ENCODE data around the gene LOXL1.

The LOXL1 gene

GRCh38 chr15:73983773-73984172 lies 57.5 kb downstream of the LOXL1 start:
- no peak for DNase-seq

DNA sequence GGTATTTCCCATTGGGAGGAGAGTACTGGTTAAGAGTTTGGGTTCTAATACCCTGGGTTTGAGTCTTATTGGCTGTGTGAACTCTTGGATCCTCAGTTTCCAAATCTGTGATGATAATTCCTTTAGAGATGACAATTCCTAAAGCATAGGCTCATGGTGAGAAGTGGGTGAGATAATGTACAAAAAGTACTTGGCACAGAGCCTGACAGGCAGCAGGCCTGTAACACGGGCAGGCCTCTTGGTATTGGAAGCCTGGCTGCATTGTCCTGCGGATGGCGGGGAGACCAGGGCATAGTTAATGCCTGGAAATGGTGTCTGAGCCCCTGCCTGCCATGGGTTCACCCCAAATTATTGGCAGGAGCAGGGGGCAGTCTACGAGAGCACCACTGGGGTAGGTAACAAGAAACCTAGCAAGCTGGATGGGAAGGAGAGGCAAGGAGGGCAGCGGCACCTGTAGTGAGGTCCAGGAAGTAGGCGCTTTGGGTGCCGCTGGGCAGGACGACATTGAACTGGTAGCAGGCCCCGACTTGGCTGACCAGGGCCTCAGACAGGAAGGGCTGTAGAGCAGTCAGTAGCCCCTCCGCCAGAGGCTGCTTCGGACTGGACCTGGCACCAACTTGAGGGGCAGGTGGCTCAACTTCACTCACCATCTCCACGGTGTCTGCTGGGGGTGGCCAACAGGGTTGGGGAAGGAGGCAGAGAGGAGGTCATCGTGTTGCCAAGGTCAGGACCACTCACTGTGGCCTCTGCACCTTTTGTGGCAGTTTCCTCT lies 58.1 kb downstream of the LOXL1 start:
- DNase-seq, result no peak

DNA sequence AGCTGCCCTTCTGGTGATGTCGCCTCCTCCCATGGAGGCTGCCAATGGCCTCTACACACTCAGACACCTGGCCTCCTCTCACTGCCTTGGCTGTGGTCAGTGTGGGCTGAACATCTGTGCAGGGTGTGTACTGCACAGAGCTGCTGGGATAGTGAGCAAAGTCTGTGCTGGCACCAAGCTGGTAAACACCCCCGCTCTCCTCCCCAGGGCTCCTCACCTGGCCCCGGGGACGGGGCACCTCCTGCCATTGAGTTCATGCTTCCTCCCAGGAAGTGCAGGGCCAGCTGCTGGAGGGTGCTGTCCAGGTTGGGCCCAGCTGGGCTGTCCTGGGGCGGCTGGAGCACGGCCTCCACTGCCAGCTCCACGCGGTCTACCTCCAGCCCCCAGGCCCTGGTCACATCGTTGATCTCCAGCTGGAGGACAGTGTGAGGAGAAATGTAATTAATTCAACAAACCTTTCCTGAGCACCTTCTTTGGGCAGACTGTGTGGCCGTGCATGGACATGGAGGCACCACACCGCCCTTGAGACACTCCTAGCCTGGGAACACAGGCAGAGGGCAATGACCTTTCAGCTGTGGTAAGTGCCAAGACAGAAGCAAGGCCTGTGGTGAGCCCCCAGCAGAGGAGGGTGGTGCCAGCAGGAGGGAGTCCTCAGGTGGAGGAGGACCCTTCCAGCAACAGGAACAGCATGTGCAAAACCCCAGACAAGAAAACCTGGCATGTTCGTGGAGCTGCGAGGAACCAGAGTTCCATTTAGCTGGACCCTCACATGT lies 59.0 kb downstream of the LOXL1 start:
- DNase-seq, result peak; percentile 57

DNA sequence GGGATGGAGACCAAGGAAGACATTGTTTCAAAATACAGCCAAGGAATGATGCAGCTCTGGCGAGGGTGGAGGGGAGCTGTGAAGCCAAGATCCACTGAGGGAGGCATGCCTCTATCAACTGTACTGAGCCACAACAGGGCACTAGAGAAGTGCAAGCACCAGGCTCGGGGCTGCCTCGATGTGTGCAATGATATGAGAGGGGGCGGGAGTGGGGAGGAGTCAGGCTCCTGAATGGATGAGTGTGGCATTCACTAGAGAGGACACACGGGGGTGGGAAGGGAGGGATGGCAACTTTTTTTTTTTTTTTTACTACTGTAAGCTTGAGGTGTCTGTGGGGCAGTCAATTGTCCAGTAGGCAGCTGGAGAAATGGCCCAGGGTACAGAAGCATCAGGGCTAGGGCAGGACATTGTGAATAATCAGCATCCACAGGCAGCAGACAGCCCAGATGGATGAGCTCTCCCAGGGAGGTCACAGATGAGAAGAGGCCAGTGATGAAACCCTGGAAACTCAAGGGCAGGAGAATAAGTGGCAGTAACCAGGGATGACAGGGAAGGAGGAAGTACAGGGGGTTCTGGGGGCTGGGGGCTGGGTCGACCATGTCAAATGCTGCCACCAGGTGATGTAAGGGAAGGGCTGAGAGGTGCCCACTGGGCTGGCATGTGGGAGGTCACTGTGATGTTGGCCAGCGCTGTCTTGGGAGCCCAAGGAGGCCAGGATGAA lies 60.0 kb downstream of the LOXL1 start:
- DNase-seq, result no peak

- DNase-seq, result no peak
Observed at GRCh38 chr15:73986776-73987056, 60.5 kb downstream of the LOXL1 start.

DNA sequence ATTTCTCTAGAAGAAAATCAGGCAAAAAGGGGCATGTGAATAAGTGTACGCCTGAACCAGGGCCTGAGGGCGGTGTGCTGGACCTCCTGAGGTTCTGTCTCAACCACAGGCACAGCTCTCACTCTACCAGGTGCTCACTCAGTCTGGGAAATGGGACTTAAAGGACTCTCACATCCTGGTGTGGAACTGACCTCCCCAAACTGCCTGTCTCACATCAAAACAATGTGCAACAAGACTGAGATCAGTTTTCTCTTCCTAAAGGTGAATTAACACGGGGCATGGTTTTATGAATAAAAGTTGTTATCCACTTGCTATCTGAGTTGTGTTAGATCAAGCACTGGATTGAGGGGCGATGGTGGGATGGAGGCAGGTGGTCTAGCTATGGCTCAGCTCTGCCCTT lies 61.0 kb downstream of the LOXL1 start:
- no peak for DNase-seq

DNA sequence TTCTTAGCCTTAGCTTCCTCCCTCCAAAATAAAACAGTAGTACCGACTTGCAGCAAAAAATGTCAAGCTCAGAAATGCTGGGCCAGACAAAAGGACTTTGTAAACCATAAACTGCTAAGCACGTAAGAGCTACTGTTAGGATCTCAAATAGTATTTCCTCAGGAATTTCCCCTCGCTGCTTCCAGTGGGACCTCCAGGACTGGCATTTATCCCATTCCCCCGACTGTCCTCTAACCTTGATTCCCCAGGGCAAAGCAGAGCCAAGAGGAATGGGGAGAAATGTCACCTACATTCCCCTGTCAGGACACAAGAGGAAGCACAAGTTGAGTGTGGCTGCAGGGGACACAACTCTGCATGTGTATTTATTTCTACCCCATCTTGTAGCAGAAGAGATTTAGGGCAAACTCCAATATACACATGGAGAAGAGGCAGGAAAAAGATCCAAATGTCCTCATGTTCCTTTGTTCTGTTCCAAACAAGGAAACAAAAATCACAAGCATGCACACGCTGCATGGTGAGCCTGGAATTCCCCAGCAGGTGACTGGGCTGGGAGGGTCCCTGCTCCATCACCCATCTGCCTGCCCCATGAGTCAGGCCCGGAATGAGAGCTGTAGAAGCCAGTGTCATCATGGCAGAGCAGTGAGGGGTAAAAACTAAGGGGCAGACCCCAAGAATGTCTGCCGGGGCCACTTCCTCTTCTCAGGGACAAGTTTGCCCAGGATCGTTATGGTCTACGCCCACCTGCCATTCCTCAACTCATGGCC lies 61.6 kb downstream of the LOXL1 start:
- peak; percentile 68 for DNase-seq

DNA sequence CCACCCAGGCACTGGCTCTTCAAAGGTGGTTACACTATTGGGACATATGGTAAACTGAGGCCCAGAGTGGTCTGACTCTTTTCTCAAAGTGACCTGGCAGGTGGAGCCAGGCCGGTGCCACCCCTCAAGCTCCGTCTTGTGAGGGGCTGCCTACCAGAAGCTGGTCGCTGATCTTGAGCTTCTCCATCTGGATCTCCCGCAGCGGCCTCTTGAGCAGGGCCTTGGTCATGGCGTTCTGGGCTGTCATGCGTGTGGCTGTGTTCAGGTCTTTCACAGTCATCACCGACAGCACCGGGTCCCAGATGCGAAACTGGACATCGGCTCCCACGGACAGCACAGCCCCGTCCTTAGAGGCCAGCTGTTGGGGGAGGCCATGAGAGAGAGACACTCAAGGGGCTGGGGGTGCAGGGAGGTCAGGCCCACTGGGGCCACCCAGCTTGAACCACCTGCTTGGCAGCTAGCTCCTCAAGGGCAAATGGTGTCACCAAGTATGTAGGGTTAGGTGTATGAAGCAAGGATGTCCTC lies 62.2 kb downstream of the LOXL1 start:
- no peak for DNase-seq

DNA sequence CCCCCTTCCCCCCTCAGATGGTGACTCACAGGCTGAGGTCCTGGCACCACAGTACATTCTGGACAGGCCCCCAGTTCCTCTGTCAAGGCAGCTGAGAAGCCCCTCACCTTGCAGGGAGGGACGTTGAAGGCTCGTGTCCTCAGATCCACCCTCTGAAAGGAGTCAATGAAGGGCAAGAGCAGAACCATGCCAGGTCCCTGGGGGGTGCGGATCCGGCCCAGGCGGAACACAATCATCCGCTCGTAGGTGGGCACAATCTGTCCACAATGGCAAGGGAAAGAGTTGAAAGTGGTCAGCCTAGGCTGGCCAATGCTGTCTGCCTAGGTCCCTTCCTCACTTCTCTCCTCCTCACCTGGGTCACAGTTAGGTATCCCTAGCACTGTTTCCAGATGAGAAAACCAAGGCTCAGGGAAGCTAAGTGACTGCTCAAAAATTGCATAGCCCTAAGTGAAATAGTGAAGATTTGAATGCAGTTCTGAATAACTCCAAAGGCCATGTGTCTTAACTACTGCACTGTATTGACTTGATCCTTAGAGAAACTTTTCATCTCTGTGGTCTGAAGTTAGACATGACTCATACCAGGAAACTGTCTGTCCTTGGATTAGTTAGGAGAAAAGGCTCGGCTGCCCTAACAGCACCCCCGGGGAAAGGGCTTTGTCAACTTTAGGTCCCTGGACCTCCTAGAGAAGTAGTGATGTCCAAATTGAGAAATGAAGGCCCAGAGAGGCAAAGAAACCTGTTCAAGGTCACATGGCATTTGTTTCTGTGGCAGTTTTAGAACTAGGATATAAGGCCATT lies 62.9 kb downstream of the LOXL1 start:
- DNase-seq, result peak; percentile 82

DNA sequence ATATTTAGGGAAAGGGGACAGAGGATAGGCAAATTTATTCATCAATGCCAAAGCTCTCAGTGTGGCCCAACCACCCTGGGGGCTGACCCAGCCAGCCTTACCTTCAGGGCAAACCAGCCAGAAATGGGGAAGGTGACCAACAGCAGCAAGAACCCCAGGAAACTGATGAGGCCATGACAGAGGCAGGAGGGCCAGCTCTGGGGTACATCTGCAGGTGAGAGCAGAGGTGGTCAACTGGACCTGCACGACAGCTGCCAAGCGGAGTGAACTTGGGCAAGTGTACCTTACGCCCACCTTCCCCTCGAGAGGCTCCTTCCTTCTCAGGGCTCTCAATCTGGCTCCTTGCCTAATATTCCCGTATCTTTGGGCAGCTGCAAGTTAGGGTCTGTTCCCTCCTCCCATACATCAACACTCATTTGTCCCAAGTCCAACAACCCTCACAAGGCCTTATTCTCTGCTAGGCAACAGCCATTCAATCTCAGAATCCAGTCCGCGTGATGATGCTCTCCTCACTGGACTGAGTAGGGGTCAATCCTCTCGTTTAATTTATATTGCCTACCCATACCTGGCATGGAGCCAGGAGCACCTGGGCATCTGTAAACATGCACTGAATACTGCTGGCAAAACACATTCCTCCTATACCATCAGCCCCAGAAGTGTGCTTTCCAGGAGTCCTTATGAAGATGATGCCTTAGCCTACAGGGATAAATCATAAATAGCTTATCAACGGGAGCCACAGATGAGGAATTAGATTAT lies 64.2 kb downstream of the LOXL1 start:
- DNase-seq, result no peak

DNA sequence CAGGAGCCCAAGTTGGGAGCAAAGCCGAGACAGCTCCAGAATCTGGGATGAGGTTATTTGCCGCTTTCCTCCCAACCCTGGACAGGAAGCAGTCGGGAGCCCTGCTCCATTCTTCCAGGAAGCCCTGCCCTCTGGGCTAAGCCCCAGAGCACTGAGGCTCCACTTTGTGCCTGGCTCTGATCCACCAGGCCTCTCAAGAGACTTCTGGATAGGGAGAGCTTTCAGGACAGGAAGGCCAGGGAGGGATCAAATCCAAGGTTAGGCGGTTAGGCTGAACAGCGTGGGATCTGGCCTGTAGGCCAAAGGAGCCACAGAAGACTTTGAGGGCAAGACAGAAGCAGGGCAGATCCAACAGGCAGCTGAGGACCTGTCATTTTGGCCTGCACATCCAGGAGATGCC lies 65.0 kb downstream of the LOXL1 start:
- peak; percentile 46 for DNase-seq

GRCh38 chr15:73991726-73992593 lies 65.7 kb downstream of the LOXL1 start, which contains the start of gene STOML1:
STOML1 (minus strand) TSS chr15:73992295; CDS start chr15:73992223, 72 bp downstream.
- peak; percentile 93 for DNase-seq

GRCh38 chr15:73992594-73992898 lies 66.3 kb downstream of the LOXL1 start:
- no peak for DNase-seq

- no peak for DNase-seq
Observed at GRCh38 chr15:73993211-73993994, 67.1 kb downstream of the LOXL1 start.

DNA sequence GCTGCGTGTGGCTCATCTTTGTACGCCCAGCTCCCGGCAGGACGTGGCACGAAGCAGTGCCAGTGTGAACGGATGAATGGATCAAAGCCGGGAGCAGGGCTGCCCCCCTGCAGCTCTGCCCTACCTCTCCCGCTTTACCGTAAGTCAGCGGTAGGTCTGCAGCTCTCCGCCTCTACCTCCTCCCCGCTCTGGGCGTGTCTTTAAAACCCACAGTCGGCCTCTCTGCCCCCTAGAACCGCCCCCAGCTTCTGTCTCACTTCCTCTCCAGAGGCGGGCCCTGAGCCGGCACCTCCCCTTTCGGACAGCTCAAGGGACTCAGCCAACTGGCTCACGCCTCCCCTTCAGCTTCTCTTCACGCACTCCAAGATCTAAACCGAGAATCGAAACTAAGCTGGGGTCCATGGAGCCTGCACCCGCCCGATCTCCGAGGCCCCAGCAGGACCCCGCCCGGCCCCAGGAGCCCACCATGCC lies 68.2 kb downstream of the LOXL1 start, which contains the start of gene PML:
Gene PML (plus strand): TSS at position 304 of the 471 bp plus-strand sequence. CDS start 97 bp downstream, at position 401.
- DNase-seq, result peak; percentile 97

DNA sequence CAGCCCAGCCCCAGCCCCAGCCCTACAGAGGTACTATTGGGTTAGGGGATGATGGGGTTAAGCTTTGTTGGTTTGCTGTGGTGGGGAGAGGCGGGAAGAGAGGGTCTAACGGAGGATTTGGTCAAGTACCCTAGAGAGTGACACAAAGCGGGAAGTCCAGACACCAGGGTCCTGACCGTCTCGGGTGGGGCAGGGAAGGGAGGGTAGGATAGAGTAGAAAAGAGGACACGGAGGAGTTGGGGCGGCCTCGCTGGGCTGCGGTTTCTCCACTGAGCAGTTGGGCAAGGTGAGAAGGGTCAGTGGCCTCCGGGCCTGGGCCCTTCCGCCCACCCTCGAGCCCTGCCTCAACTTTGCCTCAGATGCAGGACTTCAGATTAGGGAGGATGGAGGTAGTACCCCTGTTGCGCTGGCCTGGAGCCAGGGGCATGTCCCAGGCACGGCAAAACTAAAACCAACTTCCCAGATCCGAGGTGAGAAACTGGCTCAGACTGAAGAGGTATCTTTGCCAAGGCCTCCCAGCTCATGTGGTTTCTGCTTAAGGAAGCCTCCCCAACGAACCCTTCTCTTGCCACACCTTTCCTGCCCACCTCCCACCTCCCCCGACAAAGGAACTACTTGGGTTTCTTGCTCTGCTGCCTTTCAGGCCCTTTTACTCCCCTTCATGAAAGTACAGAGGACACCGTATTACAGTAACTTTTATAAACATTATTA lies 68.8 kb downstream of the LOXL1 start:
- no peak for DNase-seq

GRCh38 chr15:73996267-73996666 lies 70.0 kb downstream of the LOXL1 start:
- DNase-seq, result no peak

DNA sequence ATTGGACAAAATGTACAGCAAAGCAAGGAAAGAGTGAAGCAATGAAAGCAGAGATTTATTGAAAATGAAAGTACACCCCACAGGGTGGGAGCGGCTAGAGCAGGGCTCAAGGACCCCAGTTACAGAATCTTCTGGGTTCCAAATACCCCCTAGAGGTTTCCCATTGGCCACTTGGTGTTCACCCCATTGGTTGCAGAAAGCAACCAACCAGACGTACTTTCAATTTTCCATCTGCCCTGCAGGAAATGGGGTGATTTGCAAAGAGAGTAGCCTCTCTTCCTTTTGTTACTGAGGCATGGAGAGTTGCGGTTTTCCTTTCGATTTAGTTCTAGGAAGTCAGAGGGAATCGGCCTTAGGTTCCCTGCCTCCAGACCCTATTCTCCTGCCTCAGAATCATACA lies 70.7 kb downstream of the LOXL1 start:
- DNase-seq, result peak; percentile 74
